Stimulated activated CD8-positive, alpha-beta memory T cell treated with anti-CD3 and anti-CD28 coated beads, Interleukin-2, amount 100 ng/mL, for 48 hours (primary cell): ENCODE measurements around the gene INPP5A.
"Not testable (repeated sequence)": the region's sequence is repeated elsewhere in the genome, so short reads cannot be mapped to it uniquely, and the experiment has no call there.

Experiments used
- DNase-seq, 2 donors: peaks; one replicate each; pipeline ENCODE4 v3.0.0-alpha.2; 2020; ENCODE audit warnings: low read depth in 2 of 2

Gene INPP5A

DNA sequence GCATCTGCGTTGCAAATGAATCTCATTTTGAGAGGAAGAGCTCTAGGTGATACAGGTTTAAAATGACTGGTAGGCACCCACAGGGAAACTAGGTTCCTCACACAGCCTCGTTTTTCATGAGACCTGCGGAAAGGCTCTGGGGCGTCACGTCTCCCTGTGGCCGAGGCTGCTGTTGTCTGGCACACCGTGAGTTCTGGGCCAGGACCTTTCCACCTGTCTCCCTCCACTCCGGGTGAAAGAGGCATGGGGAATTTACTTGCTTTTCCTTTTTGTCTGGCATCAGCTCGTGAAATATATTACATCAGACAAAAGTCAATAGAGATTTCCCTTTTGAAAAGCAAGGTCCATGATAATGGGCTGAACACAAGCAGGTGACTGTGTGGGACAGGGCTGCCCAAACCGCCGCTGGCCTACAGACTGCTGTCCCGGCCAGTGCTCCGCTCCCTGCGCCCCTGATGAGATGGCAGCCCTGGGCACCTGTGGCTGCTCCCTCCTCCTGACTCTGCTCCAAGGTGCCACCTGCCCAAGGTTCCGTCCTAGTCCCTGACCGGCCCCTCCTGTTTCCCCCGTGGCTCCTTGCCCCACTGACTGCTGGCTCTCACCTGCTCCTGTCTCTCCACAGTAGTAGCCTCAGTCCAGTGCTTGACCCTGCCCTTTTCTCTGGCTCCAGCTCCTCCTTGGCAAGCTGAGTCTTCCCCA is 138.8 kb downstream of the INPP5A start:
- DNase-seq: no peak

DNA sequence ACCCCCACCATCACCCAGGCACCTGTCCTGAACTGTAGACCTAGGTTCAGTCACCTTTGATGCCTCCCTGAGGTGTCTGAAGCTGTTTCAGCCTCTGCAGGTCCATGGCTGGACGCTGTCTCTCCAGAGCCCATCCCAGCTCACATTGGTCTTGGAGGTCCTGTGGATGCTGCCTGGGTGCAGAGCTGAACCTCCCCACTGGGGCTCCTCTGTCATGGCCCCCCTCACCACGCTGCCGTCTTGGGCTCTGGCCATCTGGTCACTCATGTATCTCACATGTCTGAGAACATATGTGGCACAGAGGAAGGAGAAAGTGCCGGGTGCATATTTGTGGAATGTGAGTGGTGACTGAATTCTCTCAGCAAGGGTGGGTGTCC is 139.5 kb downstream of the INPP5A start:
- no peak for DNase-seq

DNA sequence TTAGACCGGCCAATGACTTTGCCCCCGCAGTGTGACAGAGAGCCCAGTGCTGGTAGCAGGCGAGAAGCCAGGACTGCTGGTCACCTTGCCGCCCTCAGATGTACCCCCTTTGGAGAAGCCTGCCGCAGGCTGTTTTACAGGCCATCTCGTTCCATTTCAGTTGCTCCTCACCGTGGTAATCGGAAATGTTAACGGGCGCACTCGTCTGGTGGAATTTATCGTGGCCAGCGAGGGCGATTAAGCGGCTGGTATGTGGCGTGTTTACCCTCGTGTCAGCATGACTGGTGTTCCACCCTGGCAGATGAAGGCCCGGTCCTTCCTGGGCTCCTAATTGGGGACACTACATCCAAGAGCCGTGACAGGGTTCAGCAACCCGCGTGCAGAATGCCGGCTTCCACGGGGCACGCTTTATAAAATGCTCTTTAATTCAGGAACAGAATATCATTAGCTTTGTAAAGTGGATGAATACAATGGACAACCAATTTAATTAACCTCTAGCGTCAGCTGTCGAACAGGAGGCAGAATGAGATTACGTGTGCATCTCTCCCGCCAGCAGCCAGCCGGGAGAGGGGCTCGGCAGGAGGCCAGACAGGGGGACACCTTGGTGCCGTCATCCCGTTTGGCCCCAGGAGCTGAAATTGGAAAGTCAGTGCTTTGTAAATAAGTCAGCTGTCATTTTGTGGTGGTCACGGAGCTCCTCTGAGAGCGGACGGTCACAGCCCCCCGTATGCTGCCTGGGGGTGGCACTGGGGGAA is 140.1 kb downstream of the INPP5A start:
- no peak for DNase-seq

DNA sequence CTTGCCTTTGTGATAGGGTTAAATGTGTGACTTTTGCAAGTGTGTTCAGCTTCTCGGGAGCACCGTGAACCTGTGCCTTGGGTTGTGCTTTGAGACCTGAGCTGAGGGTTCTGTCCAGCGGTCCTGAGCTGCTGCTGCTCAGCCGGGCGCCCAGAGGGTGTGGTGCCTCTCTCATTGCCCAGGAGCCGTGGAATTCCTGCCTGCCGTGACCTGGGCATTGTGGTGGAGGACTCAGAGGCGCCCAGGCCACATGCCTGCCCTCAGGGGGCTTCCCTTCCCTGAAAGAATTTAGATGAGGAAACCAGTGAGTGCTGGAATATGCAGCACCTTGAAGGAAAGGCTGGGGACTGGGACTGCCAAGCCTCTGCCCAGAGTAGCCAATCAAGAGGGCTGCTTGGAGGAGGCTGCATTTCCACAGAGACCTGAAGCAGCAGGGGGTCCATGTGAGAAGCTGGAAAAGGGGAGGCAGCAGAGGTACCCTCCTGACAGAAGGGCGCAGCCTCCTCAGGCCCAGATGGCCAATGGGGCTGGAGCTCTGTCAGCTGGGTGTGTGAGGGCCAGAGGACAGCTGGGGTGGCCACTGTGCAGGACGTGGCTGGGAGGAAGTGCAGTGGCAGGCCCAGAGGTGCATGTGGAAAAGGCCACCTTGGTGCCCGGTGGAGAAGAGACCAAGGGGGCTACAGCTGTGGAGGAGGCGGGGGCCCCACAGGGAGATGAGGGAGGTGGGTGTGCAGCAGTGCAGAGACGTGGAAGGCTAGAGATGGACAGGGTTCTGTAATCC is 141.0 kb downstream of the INPP5A start:
- DNase-seq: no peak

- DNase-seq: no peak
These were observed 141.6 kb downstream of the INPP5A start for GRCh38 chr10:132679217-132679595.

DNA sequence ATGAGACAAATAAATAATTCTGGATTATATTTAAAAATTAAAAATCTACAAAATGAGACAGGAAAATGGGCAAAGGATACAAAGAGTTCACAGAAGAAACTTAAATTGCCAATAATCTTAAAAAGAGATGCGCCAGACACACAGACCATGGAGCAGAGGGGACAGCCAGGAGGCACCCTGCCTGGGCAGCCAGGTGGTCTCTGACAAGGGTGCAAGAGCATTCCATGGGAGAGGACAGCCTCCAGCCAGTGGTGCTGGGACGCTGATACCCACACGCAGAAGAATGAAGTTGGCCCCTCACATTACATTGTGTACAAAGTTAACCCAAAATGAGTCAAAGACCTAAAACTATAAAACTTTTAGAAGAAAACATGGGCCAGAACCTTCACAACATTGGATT is 142.1 kb downstream of the INPP5A start:
- DNase-seq: no peak

- DNase-seq: not testable (repeated sequence)
These were observed 143.2 kb downstream of the INPP5A start for GRCh38 chr10:132680741-132681140.

DNA sequence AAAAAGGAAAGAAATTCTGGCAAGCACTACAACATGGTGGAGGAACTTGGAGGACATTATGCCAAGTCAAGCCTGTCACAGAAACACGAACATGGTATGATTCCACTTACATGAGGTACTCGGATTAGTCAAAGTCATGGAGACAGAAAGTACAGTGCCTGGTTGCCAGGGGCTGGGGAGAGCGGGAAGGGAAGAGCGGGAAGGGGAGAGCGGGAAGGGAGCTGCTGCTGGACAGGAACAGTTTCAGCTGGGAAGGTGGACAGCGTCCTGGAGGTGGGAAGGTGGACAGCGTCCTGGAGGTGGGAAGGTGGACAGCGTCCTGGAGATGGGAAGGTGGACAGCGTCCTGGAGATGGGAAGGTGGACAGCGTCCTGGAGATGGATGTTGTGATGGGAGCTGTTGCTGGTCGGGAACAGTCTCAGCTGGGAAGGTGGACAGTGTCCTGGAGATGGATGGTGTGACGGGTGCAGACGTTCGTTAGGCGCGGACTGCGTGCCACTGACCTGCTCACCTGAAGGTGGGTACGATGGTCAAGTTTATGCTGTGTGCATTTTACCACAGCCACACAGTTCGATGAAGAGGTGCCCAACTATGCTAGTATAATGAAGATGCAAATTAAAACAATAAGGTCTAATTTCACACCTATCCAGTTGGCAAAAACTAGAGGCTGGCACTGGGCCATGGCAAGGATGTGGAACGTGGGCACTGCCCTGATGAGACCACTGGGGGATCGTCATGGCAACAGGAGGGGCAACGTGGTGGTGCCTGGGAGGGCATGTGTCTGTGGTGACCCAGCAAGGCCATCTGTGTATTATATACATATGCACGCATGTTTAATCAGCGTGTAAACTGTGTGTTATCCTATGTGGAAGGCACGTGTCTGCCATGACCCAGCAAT is 144.5 kb downstream of the INPP5A start:
- no peak for DNase-seq

GRCh38 chr10:132684164-132684891 is 146.7 kb downstream of the INPP5A start:
- DNase-seq: peak; percentile 15 to 17

- no peak for DNase-seq
These were observed 147.7 kb downstream of the INPP5A start for GRCh38 chr10:132685101-132685891.

- no peak for DNase-seq
These were observed 148.5 kb downstream of the INPP5A start for GRCh38 chr10:132685921-132686680.

- DNase-seq: no peak
These were observed 149.8 kb downstream of the INPP5A start for GRCh38 chr10:132687181-132687892.

GRCh38 chr10:132687893-132688579 is 150.4 kb downstream of the INPP5A start:
- DNase-seq: no peak

- no peak for DNase-seq
These were observed 151.2 kb downstream of the INPP5A start for GRCh38 chr10:132688580-132689420.

- no peak for DNase-seq
These were observed 152.3 kb downstream of the INPP5A start for GRCh38 chr10:132689721-132690360.

GRCh38 chr10:132690401-132690800 is 152.8 kb downstream of the INPP5A start:
- DNase-seq: no peak
